A549 (cell line): ENCODE measurements around the gene VSTM4. TPM values are rescaled to one million over a fixed set of nuclear protein-coding genes. Genes with fewer than 3 reads are reported as not detected.

Experiments used
- ATAC-seq, 2 experiments: fragments of 200-7000 bp in 1 of 2; fragments of >200 bp in 1 of 2; cut with Nextera tagmentation in 1 of 2; cut with Tn5 transposase in 1 of 2; 3 replicates each; pipeline versions ENCODE4 v1.8.0 to v1.9.1; 2018 to 2020; ENCODE audit warnings: mild to moderate bottlenecking in 1 of 2, moderate library complexity in 1 of 2
- CTCF ChIA-PET: fragments of 300-600 bp; sonication (Branson Sonifier 250); formaldehyde crosslinking; extraction: SDS; loops from one replicate; lab custom pipeline; 2021; ENCODE audit warnings: antibody characterized with exemption, inconsistent platforms; lab: Yijun Ruan, JAX
- POLR2A ChIA-PET: fragments of 350-600 bp; formaldehyde crosslinking; extraction: SDS; loops from one replicate; lab custom pipeline; 2021; ENCODE audit warnings: antibody characterized with exemption, inconsistent platforms; lab: Yijun Ruan, JAX
- DNase-seq, 2 experiments: peaks; one replicate each; pipeline versions ENCODE4 v3.0.0 to v3.0.0-alpha.2; 2011 to 2016; ENCODE audit warnings: low read depth in 1 of 2, low spot score in 1 of 2
- FAIRE-seq: peaks from 2 replicates; lab custom pipeline; 2011; peaks lifted over from hg19 to GRCh38; lab: Jason Lieb, UNC
- H3K27ac ChIP-seq, 2 experiments: fragments of >200 bp; sonication (Bioruptor Twin); formaldehyde crosslinking; 3 replicates each; pipeline ENCODE4 v1.5.1; 2016 to 2017
- H3K4me1 ChIP-seq: fragments of >200 bp; sonication (Bioruptor Twin); formaldehyde crosslinking; 3 replicates; pipeline ENCODE4 v1.6.1; 2016
- H3K4me2 ChIP-seq: fragments of >200 bp; sonication (Bioruptor Twin); formaldehyde crosslinking; 3 replicates; pipeline ENCODE4 v1.6.1; 2016
- H3K4me3 ChIP-seq: fragments of >200 bp; sonication (Bioruptor Twin); formaldehyde crosslinking; 3 replicates; pipeline ENCODE4 v1.5.1; 2016
- H3K9me3 ChIP-seq: fragments of >200 bp; sonication (Bioruptor Twin); formaldehyde crosslinking; 3 replicates; pipeline ENCODE4 v1.6.1; 2016
- BCL3 ChIP-seq: fragments of >200 bp; sonication (Bioruptor Twin); formaldehyde crosslinking; IDR thresholded peaks from 3 replicates; pipeline ENCODE4 v1.6.1; 2016
- BHLHE40 ChIP-seq: IDR thresholded peaks from 2 replicates; pipeline ENCODE4 v1.6.1; 2012; ENCODE audit warnings: low read depth, low read length, inconsistent platforms
- CBX2 ChIP-seq: fragments of 200-600 bp; sonication (generic); IDR thresholded peaks from 2 replicates; pipeline ENCODE4 v1.6.1; 2016; ENCODE audit warnings: low read depth, mild to moderate bottlenecking, borderline replicate concordance
- CBX8 ChIP-seq: fragments of 200-600 bp; sonication (generic); IDR thresholded peaks from 2 replicates; pipeline ENCODE4 v1.6.1; 2016
- CEBPB ChIP-seq, 2 experiments: fragments of >200 bp in 1 of 2; sonication (Bioruptor Twin) in 1 of 2; formaldehyde crosslinking in 1 of 2; IDR thresholded peaks; 2 replicates each; pipeline ENCODE4 v1.6.1; 2012 to 2016
- CHD4 ChIP-seq: fragments of 200-600 bp; sonication (generic); IDR thresholded peaks from 2 replicates; pipeline ENCODE4 v1.6.1; 2016; ENCODE audit warnings: antibody characterized with exemption, mild to moderate bottlenecking, borderline replicate concordance
- EHMT2 ChIP-seq: fragments of 200-600 bp; sonication (generic); IDR thresholded peaks from 2 replicates; pipeline ENCODE4 v1.6.1; 2016; ENCODE audit warnings: antibody characterized with exemption, low read depth, mild to moderate bottlenecking, moderate library complexity
- FOSL2 ChIP-seq, 2 experiments: fragments of 450-650 bp in 1 of 2; fragments of >200 bp in 1 of 2; sonication (Bioruptor Twin) in 1 of 2; formaldehyde crosslinking; IDR thresholded peaks; 2 replicates each; pipeline versions ENCODE4 v1.5.0 to v1.6.1; 2016 to 2020; ENCODE audit warnings: mild to moderate bottlenecking in 1 of 2, moderate library complexity in 1 of 2
- HDAC2 ChIP-seq: fragments of 200-600 bp; sonication (generic); IDR thresholded peaks from 2 replicates; pipeline ENCODE4 v1.6.1; 2016
- HOXB13 ChIP-seq: fragments of 250-450 bp; sonication (Bioruptor Pico); IDR thresholded peaks from 2 replicates; pipeline ENCODE4 v1.5.0; 2020; ENCODE audit warnings: low read depth, mild to moderate bottlenecking, moderate library complexity
- HOXB5 ChIP-seq: fragments of 250-450 bp; sonication (Bioruptor Pico); IDR thresholded peaks from 2 replicates; pipeline ENCODE4 v1.5.0; 2020; ENCODE audit warnings: mild to moderate bottlenecking, moderate library complexity
- JUN ChIP-seq, 2 experiments: fragments of >200 bp; sonication (Bioruptor Twin); formaldehyde crosslinking; IDR thresholded peaks; 2 replicates in 1 of 2; 3 replicates in 1 of 2; pipeline ENCODE4 v1.6.1; 2016 to 2017
- KDM1A ChIP-seq: fragments of 200-600 bp; sonication (generic); IDR thresholded peaks from 2 replicates; pipeline ENCODE4 v1.6.1; 2016; ENCODE audit warnings: low read depth, mild to moderate bottlenecking
- MAX ChIP-seq: IDR thresholded peaks from 2 replicates; pipeline ENCODE4 v1.6.1; 2012
- MAZ ChIP-seq: fragments of 150-350 bp; IDR thresholded peaks from 2 replicates; pipeline ENCODE4 v1.6.1; 2014; ENCODE audit warnings: antibody characterized with exemption, low read depth, low read length, borderline replicate concordance
- MYC ChIP-seq: IDR thresholded peaks from 2 replicates; pipeline ENCODE4 v1.6.1; 2012; ENCODE audit warnings: mild to moderate bottlenecking, inconsistent platforms, low read length, improper control_type of control experiment, borderline replicate concordance
- PHF8 ChIP-seq: fragments of 200-600 bp; sonication (generic); IDR thresholded peaks from 2 replicates; pipeline ENCODE4 v1.6.1; 2016; ENCODE audit warnings: low read depth, mild to moderate bottlenecking, antibody characterized with exemption, moderate library complexity, borderline replicate concordance
- RAD21 ChIP-seq, 2 experiments: fragments of >200 bp in 1 of 2; sonication (Bioruptor Twin) in 1 of 2; formaldehyde crosslinking in 1 of 2; IDR thresholded peaks in 1 of 2; conservative IDR thresholded peaks in 1 of 2; 2 replicates in 1 of 2; 3 replicates in 1 of 2; pipeline ENCODE4 v1.6.1; 2012 to 2018; ENCODE audit warnings: inconsistent platforms in 1 of 2
- RCOR1 ChIP-seq: fragments of 150-350 bp; IDR thresholded peaks from 2 replicates; pipeline ENCODE4 v1.6.1; 2014; ENCODE audit warnings: antibody characterized with exemption, low read length, low read depth
- RFX5 ChIP-seq: fragments of 450-650 bp; IDR thresholded peaks from 2 replicates; pipeline ENCODE4 v1.7.1; 2014; ENCODE audit warnings: antibody characterized with exemption, mild to moderate bottlenecking, moderate library complexity
- SREBF2 ChIP-seq: fragments of 450-650 bp; IDR thresholded peaks from 2 replicates; pipeline ENCODE4 v1.6.1; 2014; ENCODE audit warnings: mild to moderate bottlenecking, moderate library complexity
- TP53 ChIP-seq: fragments of 250-450 bp; sonication (Bioruptor Pico); IDR thresholded peaks from 2 replicates; pipeline ENCODE4 v1.5.0; 2021; ENCODE audit warnings: mild to moderate bottlenecking, moderate library complexity
- USF2 ChIP-seq: fragments of 450-650 bp; IDR thresholded peaks from 2 replicates; pipeline ENCODE4 v1.6.1; 2014; ENCODE audit warnings: antibody characterized with exemption
- ZC3H11A ChIP-seq: fragments of 450-650 bp; IDR thresholded peaks from 2 replicates; pipeline ENCODE4 v1.6.1; 2014; ENCODE audit warnings: antibody characterized with exemption, mild to moderate bottlenecking
- ZNF302 ChIP-seq: fragments of 250-450 bp; sonication (Bioruptor Pico); IDR thresholded peaks from 2 replicates; pipeline ENCODE4 v1.9.0; 2021; ENCODE audit warnings: inconsistent platforms, mild to moderate bottlenecking, moderate library complexity
- WGBS: methylation state at CpG from one replicate; pipeline ENCODE4 v1.1.6; 2017; ENCODE audit errors: missing lambda C conversion rate; 5-methylcytosine and 5-hydroxymethylcytosine counted together
- polyA plus RNA-seq, 4 experiments: library from polyadenylated mRNA; depleted of rRNA in 3 of 4; stranded (reverse); fragments of >200 nt; fragmentation: RNase III in 1 of 4; extraction: RNeasy Plus Mini Kit Qiagen cat#74134 plus additional on column Dnase treatment in 1 of 4; gene quantifications; 2 replicates in 3 of 4; 3 replicates in 1 of 4; pipeline ENCODE4 v1.2.3, GENCODE V29; 2011 to 2017

Gene VSTM4
- polyA plus RNA-seq, 2 of the 4 experiments (the other 2 are of a cell fraction), result 0.18 to 0.53 TPM

DNA sequence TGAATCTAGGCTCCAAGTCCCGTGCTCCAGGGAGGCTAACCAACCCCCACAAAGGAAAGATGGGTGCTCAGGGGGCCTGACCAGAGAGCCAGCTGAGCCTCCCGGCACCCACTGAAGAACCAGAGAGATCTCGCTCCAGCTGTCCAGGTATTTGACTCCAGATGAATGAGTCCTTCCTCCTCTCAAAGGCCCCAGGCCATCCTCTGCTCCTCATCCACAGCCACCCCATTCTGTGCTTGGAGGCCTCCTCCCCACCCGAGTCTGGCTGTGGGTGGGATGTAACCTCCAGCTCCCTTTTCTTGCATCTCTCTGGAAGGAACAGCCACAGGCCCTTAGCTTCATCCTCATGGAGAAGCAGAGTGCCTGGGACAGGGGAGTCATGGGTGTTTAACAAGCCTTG is 44.6 kb downstream of the VSTM4 start:
- Histone ChIP-seq H3K9me3 (no peaks in the 10 kb centered on the region), H3K4me1 (no peaks in the 10 kb centered on the region), H3K4me2 (no peak overlapping the region), H3K27ac (no peak overlapping the region), H3K4me3 (no peak overlapping the region)
- ATAC-seq (no peak), FAIRE-seq (no peak), DNase-seq (no peak)
- WGBS, result 0% methylated on average over 4 of the region's 4 CpGs
- ChIA-PET CTCF (no interaction called here), POLR2A (no interaction called here)
- TF ChIP-seq KDM1A (no peak), RCOR1 (no peak), MYC (no peak), CBX8 (no peak), BHLHE40 (no peak), CEBPB (IDR thresholded peaks at IDR 0.05) (no peak), FOSL2 (IDR thresholded peaks at IDR 0.05) (no peak), FOSL2 (CRISPR knock-in tag; IDR thresholded peaks at IDR 0.05) (no peak), CBX2 (no peak), MAZ (no peak), SREBF2 (no peak), JUN (IDR thresholded peaks at IDR 0.05) (no peak)

GRCh38 chr10:49068672-49069217 is 46.6 kb downstream of the VSTM4 start:
- Histone ChIP-seq H3K9me3 (no peaks in the 10 kb centered on the region), H3K4me1 (no peaks in the 10 kb centered on the region), H3K4me2 (no peak overlapping the region), H3K4me3 (no peak overlapping the region), H3K27ac (no peak overlapping the region)
- ATAC-seq (no peak), FAIRE-seq (no peak), DNase-seq (no peak)
- ChIA-PET CTCF (interaction anchor here (0.6 kb wide), 1 partner anchor 1527 kb away, joined by 4 read pairs; no protein-coding TSS in a partner anchor), POLR2A (no interaction called here)
- 28% methylated on average over 6 of the region's 6 CpGs for WGBS
- TF ChIP-seq ZC3H11A (no peak), PHF8 (no peak), ZNF302 (CRISPR knock-in tag) (no peak), RAD21 (conservative IDR thresholded peaks at IDR 0.05 in 1 of 2, IDR thresholded peaks at IDR 0.05 in 1 of 2) (no peak), CHD4 (no peak), HOXB5 (no peak), CBX8 (no peak)

GRCh38 chr10:49068209-49068608 is 47.1 kb downstream of the VSTM4 start:
- no peak for FAIRE-seq
- WGBS, result 41% methylated on average over 8 of the region's 8 CpGs

More at GRCh38 chr10:49068209-49068608, 47.1 kb downstream of the VSTM4 start:
- DNase-seq, result no peak
- no peak for ATAC-seq
- CTCF ChIA-PET, result interaction anchor here (0.6 kb wide), 1 partner anchor 1528 kb away, joined by 4 read pairs; no protein-coding TSS in a partner anchor
- POLR2A ChIA-PET, result no interaction called here
- H3K4me2 ChIP-seq, result no peak overlapping the region
- H3K4me1 ChIP-seq, result no peaks in the 10 kb centered on the region
- TF ChIP-seq RCOR1 (no peak), PHF8 (no peak), BCL3 (no peak), RFX5 (no peak), HOXB13 (no peak), USF2 (no peak), CEBPB (IDR thresholded peaks at IDR 0.05) (no peak), TP53 (CRISPR knock-in tag) (no peak), HDAC2 (no peak), EHMT2 (no peak), MAX (no peak)
- no peak overlapping the region for H3K4me3 ChIP-seq
- no peaks in the 10 kb centered on the region for H3K9me3 ChIP-seq
- H3K27ac ChIP-seq, result no peak overlapping the region
